HG03039 (cell line): ENCODE results near the gene DSCAM.
"Not testable (repeated sequence)": the region's sequence is repeated elsewhere in the genome, so short reads cannot be mapped to it uniquely, and the experiment has no call there.

Experiments
- ATAC-seq: cut with Tn5 transposase; IDR thresholded peaks from one replicate; pipeline ENCODE4 v1.9.1; 2021; ENCODE audit warnings: mild to moderate bottlenecking, moderate library complexity; ENCODE audit not compliant: unreplicated experiment

The DSCAM gene

DNA sequence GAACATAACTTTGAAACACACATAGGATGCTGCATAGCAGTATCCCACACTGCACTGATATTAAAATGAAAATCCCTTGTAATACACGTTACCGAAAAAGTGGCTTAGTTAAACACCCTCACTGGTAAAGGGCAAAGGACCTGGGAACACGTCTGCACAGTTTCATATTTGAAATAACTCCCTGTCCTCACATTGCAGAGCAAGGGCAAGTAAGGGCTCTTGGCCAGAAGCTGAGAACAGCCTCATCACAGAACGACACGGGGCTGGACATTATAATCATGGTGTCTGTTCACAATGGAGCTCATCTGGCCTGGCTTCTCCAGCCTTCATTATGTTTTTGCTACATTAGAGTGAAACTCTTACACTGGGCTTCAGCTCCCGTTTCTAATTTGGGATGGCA is 772.8 kb downstream of the DSCAM start:
- ATAC-seq, result no peak

DNA sequence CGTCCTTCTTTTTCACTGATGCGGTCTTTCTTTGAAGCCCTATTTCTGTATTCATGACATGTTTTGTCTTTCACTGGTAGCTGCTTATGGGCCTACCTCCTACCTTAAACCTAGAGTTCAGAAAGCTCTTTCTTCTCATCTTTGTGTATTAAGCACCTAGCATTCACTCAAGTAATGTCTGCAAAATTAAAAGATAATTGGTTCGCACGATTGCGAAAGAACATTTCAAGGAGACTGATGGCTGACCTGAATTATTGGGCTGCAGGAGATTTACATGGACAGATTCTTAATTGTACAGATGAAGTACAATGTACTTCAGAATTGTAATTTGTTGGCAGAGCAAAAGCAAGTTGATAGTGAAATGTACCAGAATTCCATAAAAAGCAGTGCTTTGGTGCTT is 773.3 kb downstream of the DSCAM start:
- ATAC-seq, result no peak

- ATAC-seq, result no peak
Observed at GRCh38 chr21:40070871-40071270, 776.1 kb downstream of the DSCAM start.

DNA sequence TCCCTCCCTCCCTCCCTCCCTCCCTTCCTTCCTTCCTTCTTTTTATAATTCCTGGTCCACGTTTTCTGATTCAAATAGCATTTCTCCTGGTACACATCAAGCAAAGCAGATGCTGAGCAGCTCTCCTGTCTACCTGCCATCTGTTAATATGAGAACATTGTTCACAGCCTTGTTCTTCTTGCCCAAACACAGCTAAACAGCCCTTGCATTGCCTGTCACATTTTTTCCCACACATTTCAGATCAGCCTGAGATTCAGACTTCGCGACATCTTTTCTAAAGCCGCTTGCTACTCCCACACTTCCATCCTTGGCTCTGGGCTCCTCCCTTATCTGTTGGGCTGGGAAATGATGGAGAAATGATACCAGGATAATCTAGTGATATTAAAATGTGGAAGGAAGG is 779.2 kb downstream of the DSCAM start:
- ATAC-seq, result no peak

DNA sequence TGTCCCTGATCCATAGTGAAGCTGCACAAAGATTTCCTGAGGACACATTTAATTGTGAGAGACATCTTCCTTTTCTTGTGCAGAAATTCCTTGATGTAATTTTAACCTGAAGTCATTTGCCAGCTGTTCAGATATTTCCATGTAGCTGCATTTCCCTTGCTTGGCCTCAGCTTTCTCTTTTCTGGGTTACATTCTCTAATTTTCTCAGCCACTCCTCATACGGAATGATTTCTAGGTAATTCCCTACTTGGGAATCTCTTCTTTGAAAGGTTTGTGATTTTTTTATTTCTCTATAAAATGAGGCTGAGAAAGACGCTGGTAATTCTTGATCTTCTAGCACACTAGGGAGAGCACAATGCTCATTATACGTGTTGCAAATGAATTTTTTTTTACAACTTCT is 780.7 kb downstream of the DSCAM start:
- no peak for ATAC-seq

DNA sequence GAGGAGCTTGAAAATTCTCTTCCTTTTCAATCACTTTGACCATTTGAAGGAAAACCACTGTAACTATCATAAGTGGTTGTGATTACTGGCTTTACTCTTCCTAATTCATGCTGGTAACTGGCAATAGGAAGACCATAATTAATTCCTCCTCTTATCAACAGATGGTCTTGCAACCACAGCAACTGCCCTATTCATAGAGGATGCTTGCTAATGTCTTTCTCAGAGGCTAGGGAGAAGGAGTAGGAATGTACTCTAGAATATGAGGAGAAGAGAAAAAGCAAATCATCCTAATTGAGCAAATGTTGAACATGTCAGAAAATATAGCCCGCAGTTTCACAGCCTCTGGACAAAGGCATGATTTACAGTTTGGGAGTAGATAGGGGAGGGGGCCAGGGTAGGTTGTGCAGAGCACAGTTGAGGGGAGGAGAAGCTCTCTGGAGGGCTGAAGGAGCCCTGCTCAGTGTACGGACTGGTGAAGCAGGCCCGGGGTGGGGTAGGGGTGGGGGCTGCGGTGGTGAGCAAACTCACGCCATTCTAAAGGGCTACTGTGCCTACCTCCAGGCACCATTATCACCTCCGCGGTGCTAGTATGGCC is 786.8 kb downstream of the DSCAM start:
- ATAC-seq, result no peak

GRCh38 chr21:40057331-40057730 is 789.6 kb downstream of the DSCAM start:
- no peak for ATAC-seq

- no peak for ATAC-seq
Observed at GRCh38 chr21:40056031-40056430, 790.9 kb downstream of the DSCAM start.

GRCh38 chr21:40054403-40054802 is 792.6 kb downstream of the DSCAM start:
- no peak for ATAC-seq

DNA sequence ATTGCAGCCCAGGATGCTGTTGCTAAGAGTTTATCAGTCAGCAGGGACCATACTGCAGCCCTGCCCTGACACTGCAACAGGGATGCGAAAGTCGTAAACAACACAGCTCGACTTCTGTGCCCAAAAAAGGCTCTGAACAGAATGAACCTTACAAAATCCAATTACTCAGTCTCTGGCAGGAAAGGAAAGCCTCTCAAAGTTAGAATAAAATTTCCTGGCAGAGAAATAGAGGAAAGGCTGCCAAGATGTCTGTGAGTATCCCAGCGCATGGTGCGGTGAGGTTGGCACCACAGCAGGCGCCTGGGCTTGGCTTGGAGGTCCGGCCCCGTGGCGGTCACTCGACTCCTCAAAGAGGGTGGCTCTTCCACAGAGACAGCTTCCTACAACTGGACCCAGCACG is 794.0 kb downstream of the DSCAM start:
- no peak for ATAC-seq

GRCh38 chr21:40052276-40052675 is 794.7 kb downstream of the DSCAM start:
- no peak for ATAC-seq

DNA sequence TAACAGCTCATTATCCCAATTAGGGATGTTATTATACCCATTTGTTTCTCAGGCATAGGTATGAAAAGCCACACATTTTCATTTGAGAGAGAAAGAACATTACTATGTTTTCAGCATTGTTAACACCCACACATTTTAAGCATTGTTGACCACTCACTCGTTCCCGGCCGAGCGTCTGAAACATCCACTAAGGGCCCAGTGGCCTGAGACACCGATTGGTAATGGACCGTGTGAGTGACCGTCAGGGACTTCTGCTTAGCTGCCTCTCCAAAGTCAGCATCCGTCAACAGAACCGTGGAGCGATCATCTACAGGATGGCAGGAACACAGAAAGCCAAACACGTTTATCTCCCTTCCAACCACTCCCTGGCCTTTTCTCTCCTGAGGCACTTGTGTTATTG is 795.2 kb downstream of the DSCAM start:
- no peak for ATAC-seq

DNA sequence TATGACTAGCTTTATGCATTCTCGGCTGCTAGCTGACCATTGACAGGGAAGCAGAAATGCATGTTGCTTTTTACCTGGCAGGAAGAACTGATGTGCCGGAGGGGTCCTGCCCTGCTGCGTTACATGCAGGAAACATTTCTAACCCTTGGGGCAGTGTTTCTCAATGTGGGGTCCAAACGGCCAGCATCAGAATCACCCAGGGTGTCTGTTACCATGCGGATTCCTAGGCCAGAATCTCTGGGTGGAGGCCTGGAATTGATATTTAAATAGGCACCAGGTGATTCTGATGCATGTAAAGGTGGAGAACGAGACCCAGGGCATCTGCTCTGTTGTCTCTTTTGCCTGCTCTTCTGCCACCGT is 797.0 kb downstream of the DSCAM start:
- ATAC-seq, result no peak

DNA sequence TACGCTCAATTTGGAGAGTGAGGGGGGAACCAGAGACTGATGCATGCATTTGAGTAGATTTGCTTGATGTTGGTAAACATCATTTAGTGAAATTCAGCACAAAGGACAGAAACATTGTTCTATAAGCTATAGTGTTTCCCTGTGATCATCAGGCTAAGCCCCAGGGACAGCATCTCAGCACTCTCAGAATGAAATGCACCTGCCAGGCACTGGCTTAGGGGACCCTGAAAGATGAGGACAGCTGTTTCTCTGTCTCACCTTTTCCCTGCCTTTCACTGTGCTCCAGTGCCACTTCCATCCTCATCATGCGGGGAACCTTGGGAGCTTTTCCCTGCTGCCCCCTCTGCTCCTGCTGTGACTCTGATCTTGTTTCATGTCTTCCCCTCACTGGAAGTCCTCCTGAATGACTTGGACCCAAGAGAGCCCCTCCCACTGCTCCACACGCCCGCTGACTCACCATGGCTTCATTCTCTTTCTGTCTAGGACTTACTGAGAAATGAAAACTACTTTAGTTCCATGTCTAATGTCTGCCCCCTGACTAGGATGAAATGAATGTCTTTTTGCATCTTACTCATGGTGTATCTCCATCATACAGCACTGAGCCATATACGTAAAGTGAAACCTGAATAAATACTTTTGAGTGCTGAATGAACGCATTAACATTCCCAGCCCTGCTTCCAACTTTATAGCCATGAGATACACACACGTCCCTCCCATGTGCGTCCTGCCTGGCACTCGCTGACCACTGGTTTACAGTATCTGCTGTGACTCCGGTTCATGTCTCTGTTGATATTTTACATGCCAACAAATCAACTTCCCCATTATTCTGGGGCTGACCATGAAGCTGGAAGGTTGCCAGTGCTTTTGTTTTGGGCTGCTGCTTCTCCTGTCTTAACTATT is 797.7 kb downstream of the DSCAM start:
- no peak for ATAC-seq

- ATAC-seq, result no peak
Observed at GRCh38 chr21:40047993-40048730, 798.8 kb downstream of the DSCAM start.

DNA sequence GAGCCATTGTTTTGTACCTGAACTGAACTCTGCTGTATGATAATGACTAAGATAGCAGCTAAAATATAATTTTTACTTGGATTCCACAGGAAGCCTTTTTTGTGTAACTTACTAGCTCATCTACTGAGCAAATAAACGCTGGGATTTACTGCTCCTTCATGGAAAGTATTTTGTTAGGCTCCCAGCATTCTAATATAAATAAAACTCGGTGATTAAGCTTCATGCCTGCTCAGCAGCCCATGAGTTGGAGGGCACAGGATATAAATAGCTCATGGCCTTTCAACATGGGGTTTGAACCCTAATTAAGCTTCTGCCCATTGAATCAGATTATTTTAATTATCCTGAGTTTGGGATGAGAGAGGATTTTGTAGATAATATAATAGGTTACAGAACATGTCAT is 799.7 kb downstream of the DSCAM start:
- no peak for ATAC-seq

DNA sequence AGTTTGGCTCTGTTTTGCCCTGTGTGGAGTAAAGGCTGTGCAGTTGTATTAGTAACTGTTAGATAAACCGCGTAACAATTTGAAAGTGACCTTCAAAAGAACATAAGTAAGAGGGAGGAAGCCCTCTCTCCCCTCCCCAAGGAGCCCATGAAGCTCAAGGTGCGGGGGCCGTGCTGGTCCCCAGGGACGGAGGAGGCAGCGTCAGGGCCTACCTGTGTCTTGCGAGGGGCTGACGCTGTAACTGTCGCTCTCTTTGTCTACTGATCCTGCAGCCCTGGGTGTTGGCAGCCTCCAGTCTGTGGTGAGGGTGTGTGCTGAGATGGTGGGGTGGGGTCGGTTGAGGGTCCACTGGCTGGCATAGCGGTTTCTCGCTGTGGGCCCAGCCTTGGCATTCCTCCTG is 803.1 kb downstream of the DSCAM start:
- ATAC-seq, result no peak

- no peak for ATAC-seq
Observed at GRCh38 chr21:40043423-40043822, 803.5 kb downstream of the DSCAM start.

GRCh38 chr21:40041446-40041845 is 805.5 kb downstream of the DSCAM start:
- no peak for ATAC-seq

- not testable (repeated sequence) for ATAC-seq
Observed at GRCh38 chr21:40033156-40033782, 813.7 kb downstream of the DSCAM start.

DNA sequence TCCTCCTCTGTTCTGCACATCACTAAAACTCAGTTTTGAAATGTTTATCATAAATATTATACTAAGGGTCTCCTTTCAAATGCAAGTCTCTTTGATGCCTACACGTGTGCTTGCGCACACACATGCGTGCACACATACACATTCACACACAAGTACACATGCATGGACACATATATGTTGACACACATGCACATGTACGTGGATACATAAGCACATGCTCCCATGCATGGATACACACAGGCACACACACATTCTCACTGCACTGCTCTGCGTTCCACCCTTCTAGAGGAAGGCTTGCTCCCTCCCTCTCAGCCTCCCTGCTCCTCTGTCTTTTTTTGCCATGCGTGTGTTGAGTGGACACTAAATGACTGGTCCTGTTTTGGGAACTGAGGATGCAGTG is 817.1 kb downstream of the DSCAM start:
- no peak for ATAC-seq
